ENCODE results near the gene COQ6.

DNA sequence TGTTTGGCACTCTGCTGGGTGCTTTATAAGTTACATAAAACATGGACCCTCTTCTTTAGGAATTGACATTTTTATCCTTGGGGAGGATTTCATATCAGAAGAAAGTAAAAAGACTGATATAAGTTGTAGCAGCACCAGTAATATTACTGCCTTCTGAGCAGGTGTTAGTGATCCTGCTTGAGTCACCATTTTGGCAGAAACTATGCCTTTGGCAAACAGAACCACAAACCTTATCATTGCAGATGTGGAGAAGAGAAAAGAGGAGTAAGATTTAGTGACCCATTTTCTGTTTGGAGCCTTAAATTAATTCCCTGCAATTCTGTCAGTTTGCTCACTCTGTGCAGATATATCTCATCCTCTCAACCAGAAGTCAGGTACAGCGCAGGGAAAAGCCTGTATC, 40.4 kb upstream of the COQ6 start:
- TF ChIP-seq, protein P1, sequence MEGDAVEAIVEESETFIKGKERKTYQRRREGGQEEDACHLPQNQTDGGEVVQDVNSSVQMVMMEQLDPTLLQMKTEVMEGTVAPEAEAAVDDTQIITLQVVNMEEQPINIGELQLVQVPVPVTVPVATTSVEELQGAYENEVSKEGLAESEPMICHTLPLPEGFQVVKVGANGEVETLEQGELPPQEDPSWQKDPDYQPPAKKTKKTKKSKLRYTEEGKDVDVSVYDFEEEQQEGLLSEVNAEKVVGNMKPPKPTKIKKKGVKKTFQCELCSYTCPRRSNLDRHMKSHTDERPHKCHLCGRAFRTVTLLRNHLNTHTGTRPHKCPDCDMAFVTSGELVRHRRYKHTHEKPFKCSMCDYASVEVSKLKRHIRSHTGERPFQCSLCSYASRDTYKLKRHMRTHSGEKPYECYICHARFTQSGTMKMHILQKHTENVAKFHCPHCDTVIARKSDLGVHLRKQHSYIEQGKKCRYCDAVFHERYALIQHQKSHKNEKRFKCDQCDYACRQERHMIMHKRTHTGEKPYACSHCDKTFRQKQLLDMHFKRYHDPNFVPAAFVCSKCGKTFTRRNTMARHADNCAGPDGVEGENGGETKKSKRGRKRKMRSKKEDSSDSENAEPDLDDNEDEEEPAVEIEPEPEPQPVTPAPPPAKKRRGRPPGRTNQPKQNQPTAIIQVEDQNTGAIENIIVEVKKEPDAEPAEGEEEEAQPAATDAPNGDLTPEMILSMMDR (IDR thresholded peaks at IDR 0.05) = no peak
- TF ChIP-seq POLR2A (IDR thresholded peaks at IDR 0.05) (no peak), POLR2AphosphoS5 (IDR thresholded peaks at IDR 0.05) (no peak), EP300 (IDR thresholded peaks at IDR 0.05) (no peak)
